MM.1S (cell line): ENCODE data around the gene EID2.

Experiments used
- EZH2 ChIP-seq: fragments of 300-600 bp; sonication (generic); optimal IDR thresholded peaks from 2 replicates; pipeline ENCODE3; 2017; ENCODE audit warnings: low read depth, mild to moderate bottlenecking, antibody characterized with exemption, low read length, mixed read lengths
- EZH2phosphoT487 ChIP-seq: fragments of 300-600 bp; sonication (generic); IDR thresholded peaks from 2 replicates; pipeline ENCODE4 v1.6.1; 2018; ENCODE audit warnings: antibody characterized with exemption, low read length
- TF ChIP-seq, protein P1 (sequence below): fragments of 300-600 bp; sonication (generic); IDR thresholded peaks from 2 replicates; pipeline ENCODE4 v1.5.1; 2016; ENCODE audit warnings: antibody characterized with exemption, low read length, mixed read lengths

- TF ChIP-seq, protein P1, sequence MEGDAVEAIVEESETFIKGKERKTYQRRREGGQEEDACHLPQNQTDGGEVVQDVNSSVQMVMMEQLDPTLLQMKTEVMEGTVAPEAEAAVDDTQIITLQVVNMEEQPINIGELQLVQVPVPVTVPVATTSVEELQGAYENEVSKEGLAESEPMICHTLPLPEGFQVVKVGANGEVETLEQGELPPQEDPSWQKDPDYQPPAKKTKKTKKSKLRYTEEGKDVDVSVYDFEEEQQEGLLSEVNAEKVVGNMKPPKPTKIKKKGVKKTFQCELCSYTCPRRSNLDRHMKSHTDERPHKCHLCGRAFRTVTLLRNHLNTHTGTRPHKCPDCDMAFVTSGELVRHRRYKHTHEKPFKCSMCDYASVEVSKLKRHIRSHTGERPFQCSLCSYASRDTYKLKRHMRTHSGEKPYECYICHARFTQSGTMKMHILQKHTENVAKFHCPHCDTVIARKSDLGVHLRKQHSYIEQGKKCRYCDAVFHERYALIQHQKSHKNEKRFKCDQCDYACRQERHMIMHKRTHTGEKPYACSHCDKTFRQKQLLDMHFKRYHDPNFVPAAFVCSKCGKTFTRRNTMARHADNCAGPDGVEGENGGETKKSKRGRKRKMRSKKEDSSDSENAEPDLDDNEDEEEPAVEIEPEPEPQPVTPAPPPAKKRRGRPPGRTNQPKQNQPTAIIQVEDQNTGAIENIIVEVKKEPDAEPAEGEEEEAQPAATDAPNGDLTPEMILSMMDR, result no peak
- no peak for TF ChIP-seq EZH2
- TF ChIP-seq EZH2phosphoT487, result no peak
These were observed 15.9 kb upstream of the EID2 start for GRCh38 chr19:39555883-39556282.
